Measurements from ENCODE around the gene ZNF276. TPM values are rescaled to one million over a fixed set of nuclear protein-coding genes. Genes with fewer than 3 reads are reported as not detected.

The ZNF276 gene
- polyA plus RNA-seq, 1 of the 3 experiments (the other 2 are of a cell fraction) = 24.9 TPM

- Histone ChIP-seq H3K27me3 (ENCODE audit: insufficient read depth) (no peaks in the 10 kb centered on the region), H3K4me1 (ENCODE audit: control insufficient read depth in 1 of 2, insufficient read depth in 2 of 2, low read depth in 1 of 2, low read length in 1 of 2) (peaks cover 14 to 18% of the 10 kb centered on the region in 2 experiments; a peak in 3 of 4 replicates), H3K9me3 (no peaks in the 10 kb centered on the region), H3K36me3 (replicated peaks in 1 of 2; ENCODE audit: control insufficient read depth in 1 of 2, insufficient read depth in 2 of 2, low read length in 1 of 2) (peaks cover under 1 to 4% of the 10 kb centered on the region in 2 experiments), H3K4me2 (no peak overlapping the region), H3K9ac (no peak overlapping the region), H3K79me2 (ENCODE audit: insufficient read depth) (peaks cover 36% of the 10 kb centered on the region), H3K27ac (ENCODE audit: low read depth in 2 of 2, low read length in 1 of 2) (no peak overlapping the region), H4K20me1 (ENCODE audit: insufficient read depth) (peaks cover 8% of the 10 kb centered on the region), H3K4me3 (ENCODE audit: low read depth in 2 of 2, low read length in 1 of 2) (no peak overlapping the region), H2AFZ (ENCODE audit: low read depth) (no peak overlapping the region), H3K9me2 (no peaks in the 10 kb centered on the region), H3F3A (replicated peaks; ENCODE audit: insufficient read depth) (peaks cover 25% of the 10 kb centered on the region)
- DNase-seq = no peak
- CTCF ChIA-PET = interaction anchor here (1.9 to 3.0 kb wide), 3 partner anchors 12 to 143 kb away, joined by 6 to 10 read pairs (median 6); partner anchors contain the start of gene SPATA2L
- POLR2A ChIA-PET = interaction anchor here (0.6 kb wide), 1 partner anchor 17 kb away, joined by 3 read pairs; no protein-coding TSS in a partner anchor
- TF ChIP-seq NFIC (IDR thresholded peaks at IDR 0.05; ENCODE audit: borderline replicate concordance) = no peak
- TF ChIP-seq USF1 (IDR thresholded peaks at IDR 0.05; ENCODE audit: borderline replicate concordance, low read depth) = no peak
- no peak for TF ChIP-seq JUND (IDR thresholded peaks at IDR 0.05)
- TF ChIP-seq FOSL2 (IDR thresholded peaks at IDR 0.05; ENCODE audit: borderline replicate concordance, low read depth) = no peak
- TF ChIP-seq EP300 (IDR thresholded peaks at IDR 0.05; ENCODE audit: borderline replicate concordance in 1 of 2, low read depth in 1 of 2, low read length in 1 of 2) = no peak
- TF ChIP-seq POLR2AphosphoS5 (IDR thresholded peaks at IDR 0.05; ENCODE audit: low read depth, low read length) = no peak
- TF ChIP-seq PBX3 (IDR thresholded peaks at IDR 0.05) = no peak
- TF ChIP-seq GABPA (IDR thresholded peaks at IDR 0.05; ENCODE audit: low read depth) = no peak
- TF ChIP-seq EZH2phosphoT487 (IDR thresholded peaks at IDR 0.05; ENCODE audit: borderline replicate concordance, low read depth) = no peak
- TF ChIP-seq RAD21 (IDR thresholded peaks at IDR 0.05; ENCODE audit: low read length) = no peak
- no peak for TF ChIP-seq ZBTB33 (IDR thresholded peaks at IDR 0.05; ENCODE audit: borderline replicate concordance, low read depth)
- no peak for TF ChIP-seq TEAD4 (IDR thresholded peaks at IDR 0.05; ENCODE audit: borderline replicate concordance, insufficient read depth)
- TF ChIP-seq TAF1 (IDR thresholded peaks at IDR 0.05; ENCODE audit: borderline replicate concordance, low read depth, low read length) = no peak
- no peak for TF ChIP-seq REST (IDR thresholded peaks at IDR 0.05; ENCODE audit: low read depth, low read length)
- TF ChIP-seq SMC3 (IDR thresholded peaks at IDR 0.05; ENCODE audit: low read depth, low read length) = no peak
- no peak for TF ChIP-seq YY1 (IDR thresholded peaks at IDR 0.05; ENCODE audit: low read depth)
- TF ChIP-seq SIN3A (IDR thresholded peaks at IDR 0.05; ENCODE audit: borderline replicate concordance, low read depth, low read length) = no peak
- TF ChIP-seq MXI1 (IDR thresholded peaks at IDR 0.05; ENCODE audit: low read depth, low read length) = no peak
- 93% methylated on average over 21 of the region's 24 CpGs for WGBS (ENCODE audit: low lambda C conversion rate)
Measured at GRCh38 chr16:89717688-89718505, 3.4 kb upstream of the ZNF276 start.

All from SK-N-SH (cell line).